ENCODE data around the gene NRROS. TPM values are rescaled to one million over a fixed set of nuclear protein-coding genes. Genes with fewer than 3 reads are reported as not detected.
"Not testable (repeated sequence)": the region's sequence is repeated elsewhere in the genome, so short reads cannot be mapped to it uniquely, and the experiment has no call there.

NRROS gene
- total RNA-seq, 1 donor from 2014 or later = 22.6 TPM

DNA sequence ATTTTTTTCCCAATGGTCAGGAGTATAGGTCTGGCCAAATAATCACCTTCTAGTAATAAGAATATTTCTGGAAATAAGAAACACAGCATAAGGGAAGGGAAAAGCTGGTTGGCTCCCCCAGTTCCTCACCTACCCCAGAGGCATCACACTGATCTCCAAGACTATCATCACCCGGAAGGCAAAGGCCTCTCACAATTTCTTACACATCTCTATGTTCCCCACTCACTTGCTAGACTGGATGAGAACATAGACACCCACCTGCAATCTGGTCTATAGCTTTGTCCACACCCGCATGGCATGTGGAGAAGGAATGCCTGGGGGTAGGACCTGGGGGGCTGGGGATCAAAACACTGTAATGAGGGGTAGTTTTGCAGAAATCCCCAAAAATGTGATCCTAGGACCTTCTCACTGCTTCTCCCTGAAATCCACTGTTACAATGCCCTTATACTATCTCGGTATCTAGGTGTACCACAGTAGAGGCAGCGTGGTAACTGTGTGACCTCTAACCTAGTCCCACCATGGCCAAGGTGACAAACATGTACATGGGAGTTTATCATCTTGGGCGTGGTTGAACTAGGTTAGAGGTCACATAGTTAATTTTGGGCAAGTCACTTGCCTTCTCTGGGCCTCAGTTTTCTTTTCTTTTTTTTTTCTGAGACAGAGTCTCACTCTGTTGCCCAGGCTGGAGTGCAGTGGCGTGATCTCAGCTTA, 29.5 kb upstream of the NRROS start:
- Histone ChIP-seq H3K36me3 (no peaks in the 10 kb centered on the region), H3K4me1 (no peaks in the 10 kb centered on the region), H3K27me3 (no peaks in the 10 kb centered on the region), H3K27ac (no peak overlapping the region), H3K9me3 (no peaks in the 10 kb centered on the region), H3K4me3 (no peak overlapping the region)
- intact Hi-C loops (cut with DNase I) = loop anchor here (1.0 kb wide), 1 partner anchor 75 kb away; no protein-coding TSS in a partner anchor
- DNase-seq (ENCODE audit: low spot score in 2 of 2) = peak in 1 of 2 donors; percentile 9
- TF ChIP-seq, protein P1, sequence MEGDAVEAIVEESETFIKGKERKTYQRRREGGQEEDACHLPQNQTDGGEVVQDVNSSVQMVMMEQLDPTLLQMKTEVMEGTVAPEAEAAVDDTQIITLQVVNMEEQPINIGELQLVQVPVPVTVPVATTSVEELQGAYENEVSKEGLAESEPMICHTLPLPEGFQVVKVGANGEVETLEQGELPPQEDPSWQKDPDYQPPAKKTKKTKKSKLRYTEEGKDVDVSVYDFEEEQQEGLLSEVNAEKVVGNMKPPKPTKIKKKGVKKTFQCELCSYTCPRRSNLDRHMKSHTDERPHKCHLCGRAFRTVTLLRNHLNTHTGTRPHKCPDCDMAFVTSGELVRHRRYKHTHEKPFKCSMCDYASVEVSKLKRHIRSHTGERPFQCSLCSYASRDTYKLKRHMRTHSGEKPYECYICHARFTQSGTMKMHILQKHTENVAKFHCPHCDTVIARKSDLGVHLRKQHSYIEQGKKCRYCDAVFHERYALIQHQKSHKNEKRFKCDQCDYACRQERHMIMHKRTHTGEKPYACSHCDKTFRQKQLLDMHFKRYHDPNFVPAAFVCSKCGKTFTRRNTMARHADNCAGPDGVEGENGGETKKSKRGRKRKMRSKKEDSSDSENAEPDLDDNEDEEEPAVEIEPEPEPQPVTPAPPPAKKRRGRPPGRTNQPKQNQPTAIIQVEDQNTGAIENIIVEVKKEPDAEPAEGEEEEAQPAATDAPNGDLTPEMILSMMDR (IDR thresholded peaks at IDR 0.05) = no peak

- intact Hi-C loops (cut with DNase I) = no loop called here
- Histone ChIP-seq H3K4me1 (no peaks in the 10 kb centered on the region), H3K27me3 (no peaks in the 10 kb centered on the region), H3K27ac (peak overlapping the region in 1 of 2 donors; percentile 11), H3K9me3 (no peaks in the 10 kb centered on the region), H3K4me3 (no peak overlapping the region), H3K36me3 (no peaks in the 10 kb centered on the region)
- TF ChIP-seq, protein P1 (IDR thresholded peaks at IDR 0.05) = no peak
- no peak for DNase-seq (ENCODE audit: low spot score in 2 of 2)
Observed at GRCh38 chr3:196611761-196612483, 27.6 kb upstream of the NRROS start.

GRCh38 chr3:196615234-196615633, 24.3 kb upstream of the NRROS start:
- H3K4me1 ChIP-seq; H3K27ac ChIP-seq; H3K27me3 ChIP-seq; H3K4me3 ChIP-seq; intact Hi-C loops (cut with DNase I); H3K9me3 ChIP-seq; DNase-seq (ENCODE audit: low spot score in 2 of 2); H3K36me3 ChIP-seq: not testable (repeated sequence)

- Histone ChIP-seq H3K27me3 (no peaks in the 10 kb centered on the region), H3K9me3 (no peaks in the 10 kb centered on the region), H3K27ac (no peak overlapping the region), H3K4me3 (no peak overlapping the region), H3K4me1 (no peaks in the 10 kb centered on the region), H3K36me3 (no peaks in the 10 kb centered on the region)
- DNase-seq (ENCODE audit: low spot score in 2 of 2) = no peak
- intact Hi-C loops (cut with DNase I) = no loop called here
- TF ChIP-seq, protein P1 (IDR thresholded peaks at IDR 0.05) = no peak
Observed at GRCh38 chr3:196617256-196617655, 22.2 kb upstream of the NRROS start.

DNA sequence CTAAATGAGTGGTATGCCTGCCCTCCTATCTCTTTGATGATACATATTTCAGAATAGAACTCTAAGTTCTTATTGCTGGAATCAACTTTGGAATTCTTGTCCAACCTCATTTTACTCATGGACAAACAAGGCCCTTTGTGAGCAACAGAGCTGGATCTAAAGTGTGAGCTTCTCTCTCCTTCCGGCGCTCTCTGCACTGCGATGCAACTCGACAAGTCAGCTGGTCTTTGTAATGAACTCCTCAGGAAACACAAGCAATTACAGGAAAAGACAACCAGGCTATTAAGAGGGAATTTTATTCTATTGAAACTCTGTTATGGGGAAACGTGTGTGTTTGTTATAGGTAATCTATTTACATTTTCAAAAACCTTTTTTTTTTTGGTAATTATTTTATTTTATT, 20.3 kb upstream of the NRROS start:
- no peaks in the 10 kb centered on the region for H3K4me1 ChIP-seq
- no peaks in the 10 kb centered on the region for H3K9me3 ChIP-seq
- no peaks in the 10 kb centered on the region for H3K27me3 ChIP-seq
- DNase-seq (ENCODE audit: low spot score in 2 of 2) = no peak
- no peak overlapping the region for H3K27ac ChIP-seq
- no peaks in the 10 kb centered on the region for H3K36me3 ChIP-seq
- intact Hi-C loops (cut with DNase I) = no loop called here
- TF ChIP-seq, protein P1 (IDR thresholded peaks at IDR 0.05) = no peak
- no peak overlapping the region for H3K4me3 ChIP-seq

DNA sequence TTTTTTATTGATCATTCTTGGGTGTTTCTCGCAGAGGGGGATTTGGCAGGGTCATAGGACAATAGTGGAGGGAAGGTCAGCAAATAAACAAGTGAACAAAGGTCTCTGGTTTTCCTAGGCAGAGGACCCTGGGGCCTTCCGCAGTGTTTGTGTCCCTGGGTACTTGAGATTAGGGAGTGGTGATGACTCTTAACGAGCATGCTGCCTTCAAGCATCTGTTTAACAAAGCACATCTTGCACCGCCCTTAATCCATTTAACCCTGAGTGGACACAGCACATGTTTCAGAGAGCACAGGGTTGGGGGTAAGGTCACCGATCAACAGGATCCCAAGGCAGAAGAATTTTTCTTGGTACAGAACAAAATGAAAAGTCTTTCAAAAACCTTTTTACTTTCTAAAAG, 19.9 kb upstream of the NRROS start:
- intact Hi-C loops (cut with DNase I); H3K4me3 ChIP-seq; H3K9me3 ChIP-seq; H3K36me3 ChIP-seq; H3K27ac ChIP-seq; H3K4me1 ChIP-seq; H3K27me3 ChIP-seq; DNase-seq (ENCODE audit: low spot score in 2 of 2): not testable (repeated sequence)
